A673 (cell line): ENCODE data around the gene DARS1. TPM values are rescaled to one million over a fixed set of nuclear protein-coding genes. Genes with fewer than 3 reads are reported as not detected.

ENCODE experiments used
- BruUV-seq: library from RNA; stranded (reverse); fragments of 400-500 nt; replicated peaks from 2 replicates; lab custom pipeline; 2021; lab: Mats Ljungman, UMichigan
- CTCF ChIA-PET: fragments of 300-600 bp; sonication (Branson Sonifier 250); formaldehyde crosslinking; loops from one replicate; lab custom pipeline; 2022; ENCODE audit warnings: antibody characterized with exemption; lab: Charles Lee
- POLR2A ChIA-PET: fragments of 300-600 bp; sonication (Branson Sonifier 250); formaldehyde crosslinking; loops from one replicate; lab custom pipeline; 2022; ENCODE audit warnings: antibody characterized with exemption; ENCODE audit not compliant: low non-redundant PET; lab: Charles Lee
- DNase-seq: peaks from one replicate; pipeline ENCODE4 v3.0.0-alpha.2; 2015; ENCODE audit warnings: low spot score
- H3K27ac ChIP-seq: fragments of 200-600 bp; sonication (generic); 2 replicates; pipeline ENCODE4 v1.5.1; 2016; ENCODE audit warnings: mixed run types, low read depth, mild to moderate bottlenecking, mixed read lengths, antibody characterized with exemption, low read length; ENCODE audit not compliant: poor library complexity, severe bottlenecking
- H3K27me3 ChIP-seq: fragments of 200-600 bp; sonication (generic); replicated peaks from 2 replicates; pipeline ENCODE4 v1.6.1; 2017; ENCODE audit warnings: mixed run types, low read depth, mild to moderate bottlenecking, mixed read lengths, antibody characterized with exemption, low read length; ENCODE audit not compliant: insufficient read depth, poor library complexity
- H3K36me3 ChIP-seq: fragments of 200-600 bp; sonication (generic); 2 replicates; pipeline ENCODE4 v1.6.1; 2016; ENCODE audit warnings: mixed run types, mild to moderate bottlenecking, mixed read lengths, antibody characterized with exemption, low read length; ENCODE audit not compliant: insufficient read depth, poor library complexity, severe bottlenecking
- H3K4me1 ChIP-seq: fragments of 200-600 bp; sonication (generic); 2 replicates; pipeline ENCODE4 v1.6.1; 2017; ENCODE audit warnings: mixed run types, mild to moderate bottlenecking, mixed read lengths, antibody characterized with exemption, low read length; ENCODE audit not compliant: insufficient read depth, poor library complexity, severe bottlenecking
- H3K4me3 ChIP-seq: fragments of 200-600 bp; sonication (generic); 2 replicates; pipeline ENCODE4 v1.5.1; 2016; ENCODE audit warnings: low read depth, mixed run types, mild to moderate bottlenecking, mixed read lengths, low read length; ENCODE audit not compliant: poor library complexity, severe bottlenecking
- H3K9me3 ChIP-seq: fragments of 200-600 bp; sonication (generic); 2 replicates; pipeline ENCODE4 v1.6.1; 2016; ENCODE audit warnings: mixed run types, low read depth, mild to moderate bottlenecking, mixed read lengths, antibody characterized with exemption, low read length; ENCODE audit not compliant: poor library complexity, severe bottlenecking
- EZH2 ChIP-seq: fragments of 200-600 bp; sonication (generic); IDR thresholded peaks from 2 replicates; pipeline ENCODE4 v1.6.1; 2017; ENCODE audit warnings: borderline replicate concordance, low read depth, mild to moderate bottlenecking, mixed read lengths, antibody characterized with exemption, low read length; ENCODE audit not compliant: poor library complexity, severe bottlenecking
- intact Hi-C: fragments of 100-400 bp; cut with micrococcal nuclease; formaldehyde crosslinking; loops from one replicate; pipeline ENCODE4 v1.10.0; 2022; ENCODE audit not compliant: unreplicated experiment
- total RNA-seq: library from RNA; stranded (reverse); gene quantifications from 2 replicates; pipeline ENCODE4 v1.2.3, GENCODE V29; 2021
- TF ChIP-seq, protein P1 (sequence below): fragments of 300-800, 200-600 bp; sonication (generic); conservative IDR thresholded peaks from 2 replicates; pipeline ENCODE4 v1.5.1; 2017; ENCODE audit warnings: low read depth, mild to moderate bottlenecking, antibody characterized with exemption, low read length, moderate library complexity, mixed read lengths

Gene DARS1
- total RNA-seq, 1 experiment from 2014 or later, result 63.6 TPM

DNA sequence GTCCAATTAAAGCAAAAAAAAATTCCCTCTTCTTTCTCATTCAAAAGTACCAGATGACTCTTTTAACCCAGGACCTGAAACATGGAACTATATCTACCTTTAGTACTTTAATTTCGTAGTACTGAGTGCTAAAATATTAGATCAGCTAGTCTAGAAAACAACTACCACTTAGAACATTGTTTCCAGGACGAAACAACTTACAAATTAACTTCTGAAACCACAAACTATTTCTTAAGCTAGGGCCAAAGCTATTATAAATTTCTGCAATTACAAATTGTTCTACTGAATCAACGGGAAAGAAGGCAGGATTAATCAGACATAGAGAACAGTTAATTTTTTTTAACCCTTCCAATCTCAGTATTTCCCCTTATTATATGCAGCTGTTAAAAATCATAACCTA is 39.9 kb downstream of the DARS1 start:
- CTCF ChIA-PET, result no interaction called here
- H3K4me1 ChIP-seq, result no peaks in the 10 kb centered on the region
- no peak overlapping the region for H3K27ac ChIP-seq
- peaks cover 4% of the 10 kb centered on the region for H3K36me3 ChIP-seq
- TF ChIP-seq, protein P1, sequence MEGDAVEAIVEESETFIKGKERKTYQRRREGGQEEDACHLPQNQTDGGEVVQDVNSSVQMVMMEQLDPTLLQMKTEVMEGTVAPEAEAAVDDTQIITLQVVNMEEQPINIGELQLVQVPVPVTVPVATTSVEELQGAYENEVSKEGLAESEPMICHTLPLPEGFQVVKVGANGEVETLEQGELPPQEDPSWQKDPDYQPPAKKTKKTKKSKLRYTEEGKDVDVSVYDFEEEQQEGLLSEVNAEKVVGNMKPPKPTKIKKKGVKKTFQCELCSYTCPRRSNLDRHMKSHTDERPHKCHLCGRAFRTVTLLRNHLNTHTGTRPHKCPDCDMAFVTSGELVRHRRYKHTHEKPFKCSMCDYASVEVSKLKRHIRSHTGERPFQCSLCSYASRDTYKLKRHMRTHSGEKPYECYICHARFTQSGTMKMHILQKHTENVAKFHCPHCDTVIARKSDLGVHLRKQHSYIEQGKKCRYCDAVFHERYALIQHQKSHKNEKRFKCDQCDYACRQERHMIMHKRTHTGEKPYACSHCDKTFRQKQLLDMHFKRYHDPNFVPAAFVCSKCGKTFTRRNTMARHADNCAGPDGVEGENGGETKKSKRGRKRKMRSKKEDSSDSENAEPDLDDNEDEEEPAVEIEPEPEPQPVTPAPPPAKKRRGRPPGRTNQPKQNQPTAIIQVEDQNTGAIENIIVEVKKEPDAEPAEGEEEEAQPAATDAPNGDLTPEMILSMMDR, result no peak
- TF ChIP-seq EZH2, result no peak
- intact Hi-C loops, result no loop called here
- no peak overlapping the region for H3K4me3 ChIP-seq
- DNase-seq, result no peak
- BruUV-seq, result no TSS peak
- POLR2A ChIA-PET, result no interaction called here
- H3K27me3 ChIP-seq, result no peaks in the 10 kb centered on the region
- H3K9me3 ChIP-seq, result no peaks in the 10 kb centered on the region

DNA sequence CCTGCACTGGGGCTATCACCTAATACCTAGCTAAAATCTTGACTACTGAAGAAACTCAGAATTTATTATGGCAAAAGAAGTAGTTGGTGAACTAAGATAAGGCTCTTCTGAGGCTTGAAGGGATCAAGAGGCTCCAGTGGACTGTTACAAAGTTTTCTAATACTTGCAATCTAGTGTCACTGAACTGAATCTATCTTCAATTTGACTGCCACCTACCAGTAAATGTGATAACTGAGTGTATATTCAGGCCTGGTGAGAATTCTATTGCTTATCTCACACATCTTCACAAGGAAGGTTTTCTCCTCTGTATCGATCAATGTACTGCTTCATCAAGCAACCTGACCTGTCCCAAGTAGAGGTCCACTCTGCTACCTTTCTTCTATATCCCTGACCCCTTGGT is 40.8 kb downstream of the DARS1 start:
- CTCF ChIA-PET, result no interaction called here
- intact Hi-C loops, result no loop called here

DNA sequence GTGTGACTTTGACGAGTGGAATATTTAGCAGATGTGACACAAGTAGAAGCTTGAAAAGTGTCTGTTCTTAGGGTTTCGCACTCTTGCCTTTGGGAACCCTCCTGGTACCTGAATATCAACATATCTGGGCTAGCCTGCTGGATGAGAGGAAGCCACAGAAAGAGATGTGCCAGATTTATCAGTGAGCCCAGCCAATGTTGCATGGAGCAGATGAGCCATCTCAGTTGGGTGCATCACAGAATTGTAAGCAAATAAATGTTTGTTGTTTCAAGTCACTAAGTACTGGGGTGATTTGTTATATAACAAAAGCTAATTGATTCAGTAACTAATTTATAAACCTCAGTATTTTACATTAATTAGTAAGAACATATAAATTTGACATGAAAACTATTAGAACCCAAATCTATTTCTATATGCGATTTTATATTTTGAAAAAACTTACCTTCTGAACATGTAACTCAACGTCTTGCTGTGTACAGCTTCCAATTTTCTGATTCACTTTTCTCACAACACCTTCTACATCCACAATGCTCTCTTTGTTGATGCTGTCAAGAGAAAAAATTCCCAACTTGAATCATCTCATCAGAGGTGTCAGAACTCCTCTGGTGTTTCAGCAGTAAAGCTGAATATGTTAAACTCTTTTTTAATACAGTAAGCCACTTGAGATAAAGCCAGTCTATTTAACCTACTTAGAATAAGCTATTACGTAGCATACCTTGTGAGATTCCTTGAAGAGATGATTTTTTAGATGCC is 42.3 kb downstream of the DARS1 start:
- Histone ChIP-seq H3K4me3 (no peak overlapping the region), H3K27me3 (no peaks in the 10 kb centered on the region), H3K27ac (no peak overlapping the region), H3K36me3 (peaks cover 4% of the 10 kb centered on the region), H3K9me3 (no peaks in the 10 kb centered on the region), H3K4me1 (no peaks in the 10 kb centered on the region)
- no peak for TF ChIP-seq EZH2
- TF ChIP-seq, protein P1, result no peak
- BruUV-seq, result no TSS peak
- DNase-seq, result no peak
- CTCF ChIA-PET, result no interaction called here
- POLR2A ChIA-PET, result no interaction called here
- intact Hi-C loops, result no loop called here

More for the DNA sequence above, 40.8 kb downstream of the DARS1 start:
- DNase-seq, result no peak
- no TSS peak for BruUV-seq
- no peak for TF ChIP-seq EZH2
- TF ChIP-seq, protein P1, result no peak
- no peaks in the 10 kb centered on the region for H3K4me1 ChIP-seq
- peaks cover 4% of the 10 kb centered on the region for H3K36me3 ChIP-seq
- H3K27ac ChIP-seq, result no peak overlapping the region
- H3K9me3 ChIP-seq, result no peaks in the 10 kb centered on the region
- POLR2A ChIA-PET, result no interaction called here
- no peaks in the 10 kb centered on the region for H3K27me3 ChIP-seq
- H3K4me3 ChIP-seq, result no peak overlapping the region
